ENCODE measurements around the gene GJA4. TPM values are rescaled to one million over a fixed set of nuclear protein-coding genes. Genes with fewer than 3 reads are reported as not detected.

Gene GJA4
- total and polyA plus RNA-seq, 8 donors, result 1.7 to 4.8 (median 2.5) TPM; not detected in 2

DNA sequence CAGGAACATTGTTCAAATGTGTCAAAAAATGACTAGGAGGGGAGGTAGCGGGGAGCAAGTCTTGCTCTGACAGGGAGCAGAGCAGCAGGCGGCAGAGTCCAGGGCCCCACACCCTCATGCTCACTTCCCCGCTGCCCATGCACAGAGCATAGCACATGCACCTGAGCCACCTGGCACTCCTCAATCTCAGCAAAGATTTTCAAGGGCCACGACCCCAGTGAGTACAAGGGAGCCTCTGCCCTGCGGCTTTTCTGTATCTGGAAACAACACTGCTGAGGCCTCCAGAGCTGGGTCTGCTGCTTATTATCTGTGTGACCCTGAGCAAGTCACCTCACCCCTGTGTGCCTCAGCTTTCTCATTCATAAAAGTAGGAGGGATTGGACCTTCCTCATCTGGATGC lies 12.8 kb upstream of the GJA4 start:
- Histone ChIP-seq H3K4me1 (peaks cover 14 to 32% (median 23%) of the 10 kb centered on the region in 4 donors), H3K27me3 (peaks cover 6 to 75% (median 24%) of the 10 kb centered on the region in 3 donors), H3K27ac (no peak overlapping the region), H3K4me3 (no peak overlapping the region), H3K36me3 (peaks cover 0 to 3% (median 0%) of the 10 kb centered on the region in 4 donors), H3K9me3 (no peaks in the 10 kb centered on the region)
- no peak for DNase-seq
- no peak for TF ChIP-seq POLR2A (IDR thresholded peaks at IDR 0.05)
- TF ChIP-seq EP300 (IDR thresholded peaks at IDR 0.05), result no peak
- no peak for TF ChIP-seq POLR2AphosphoS5 (IDR thresholded peaks at IDR 0.05)
- TF ChIP-seq, protein P1, sequence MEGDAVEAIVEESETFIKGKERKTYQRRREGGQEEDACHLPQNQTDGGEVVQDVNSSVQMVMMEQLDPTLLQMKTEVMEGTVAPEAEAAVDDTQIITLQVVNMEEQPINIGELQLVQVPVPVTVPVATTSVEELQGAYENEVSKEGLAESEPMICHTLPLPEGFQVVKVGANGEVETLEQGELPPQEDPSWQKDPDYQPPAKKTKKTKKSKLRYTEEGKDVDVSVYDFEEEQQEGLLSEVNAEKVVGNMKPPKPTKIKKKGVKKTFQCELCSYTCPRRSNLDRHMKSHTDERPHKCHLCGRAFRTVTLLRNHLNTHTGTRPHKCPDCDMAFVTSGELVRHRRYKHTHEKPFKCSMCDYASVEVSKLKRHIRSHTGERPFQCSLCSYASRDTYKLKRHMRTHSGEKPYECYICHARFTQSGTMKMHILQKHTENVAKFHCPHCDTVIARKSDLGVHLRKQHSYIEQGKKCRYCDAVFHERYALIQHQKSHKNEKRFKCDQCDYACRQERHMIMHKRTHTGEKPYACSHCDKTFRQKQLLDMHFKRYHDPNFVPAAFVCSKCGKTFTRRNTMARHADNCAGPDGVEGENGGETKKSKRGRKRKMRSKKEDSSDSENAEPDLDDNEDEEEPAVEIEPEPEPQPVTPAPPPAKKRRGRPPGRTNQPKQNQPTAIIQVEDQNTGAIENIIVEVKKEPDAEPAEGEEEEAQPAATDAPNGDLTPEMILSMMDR (IDR thresholded peaks at IDR 0.05), result no peak
- WGBS, 5 donors, result 76 to 91% (median 90%) methylated on average over 5 of the region's 5 CpGs
- intact Hi-C loops (cut with DNase I; ENCODE audit: low total_unique reads), result no loop called here

DNA sequence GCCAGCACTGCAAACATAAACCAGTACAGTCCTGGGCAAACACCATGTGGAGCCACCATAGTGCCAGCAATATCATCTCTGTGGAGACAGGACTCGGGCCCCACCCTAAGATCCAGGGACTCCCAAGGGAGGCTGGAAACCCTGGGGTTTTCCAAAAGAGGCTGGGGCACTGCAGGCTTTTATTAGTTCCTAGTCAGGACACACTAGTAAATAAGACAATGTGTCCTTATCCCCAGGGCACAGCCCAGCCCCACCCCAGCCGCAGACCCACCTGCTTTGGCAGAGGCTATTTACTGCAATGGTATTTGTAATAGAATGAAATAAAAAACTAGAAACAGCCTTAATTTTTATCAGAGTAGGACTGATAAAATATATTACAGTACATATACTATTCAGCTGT lies 12.3 kb upstream of the GJA4 start:
- no peaks in the 10 kb centered on the region for H3K9me3 ChIP-seq
- peaks cover 6 to 69% (median 24%) of the 10 kb centered on the region in 3 donors for H3K27me3 ChIP-seq
- TF ChIP-seq POLR2A (IDR thresholded peaks at IDR 0.05), result no peak
- TF ChIP-seq, protein P1 (IDR thresholded peaks at IDR 0.05), result no peak
- no peak for TF ChIP-seq POLR2AphosphoS5 (IDR thresholded peaks at IDR 0.05)
- TF ChIP-seq EP300 (IDR thresholded peaks at IDR 0.05), result no peak
- DNase-seq, result no peak
- H3K4me3 ChIP-seq, result no peak overlapping the region
- WGBS, 5 donors, result 65 to 84% (median 71%) methylated on average over 2 of the region's 2 CpGs
- H3K4me1 ChIP-seq, result peaks cover 14 to 32% (median 23%) of the 10 kb centered on the region in 4 donors
- peaks cover 0 to 7% (median 0%) of the 10 kb centered on the region in 4 donors for H3K36me3 ChIP-seq
- H3K27ac ChIP-seq, result peak overlapping the region in 1 of 5 donors; percentile 78
- intact Hi-C loops (cut with DNase I; ENCODE audit: low total_unique reads), result no loop called here

GRCh38 chr1:34781071-34781843 lies 11.5 kb upstream of the GJA4 start, which contains the start of gene GJB3:
TSS of gene GJB3 (plus strand) at chr1:34781214. CDS start at chr1:34784763, 3,549 bp downstream.
- intact Hi-C loops (cut with DNase I; ENCODE audit: low total_unique reads), result no loop called here
- H3K9me3 ChIP-seq, result no peaks in the 10 kb centered on the region
- H3K4me3 ChIP-seq, result peak within 1 kb of the TSS; percentile 36 to 52 (median 40)
- H3K4me1 ChIP-seq, result peaks cover 14 to 33% (median 25%) of the 10 kb centered on the region in 4 donors
- 1 to 14% (median 2%) methylated on average over 5 to 62 of the region's 62 CpGs for WGBS, 5 donors
- peaks cover 6 to 75% (median 24%) of the 10 kb centered on the region in 3 donors for H3K27me3 ChIP-seq
- peak in 1 of 2 donors; percentile 63 for DNase-seq
- TF ChIP-seq, protein P1 (IDR thresholded peaks at IDR 0.05), result no peak
- no peak for TF ChIP-seq EP300 (IDR thresholded peaks at IDR 0.05)
- no peak for TF ChIP-seq POLR2AphosphoS5 (IDR thresholded peaks at IDR 0.05)
- TF ChIP-seq POLR2A (IDR thresholded peaks at IDR 0.05), result no peak
- peaks cover 0 to 7% (median 0%) of the 10 kb centered on the region in 4 donors for H3K36me3 ChIP-seq
- peak within 1 kb of the TSS in 4 of 5 donors; percentile 40 to 78 (median 60) for H3K27ac ChIP-seq

DNA sequence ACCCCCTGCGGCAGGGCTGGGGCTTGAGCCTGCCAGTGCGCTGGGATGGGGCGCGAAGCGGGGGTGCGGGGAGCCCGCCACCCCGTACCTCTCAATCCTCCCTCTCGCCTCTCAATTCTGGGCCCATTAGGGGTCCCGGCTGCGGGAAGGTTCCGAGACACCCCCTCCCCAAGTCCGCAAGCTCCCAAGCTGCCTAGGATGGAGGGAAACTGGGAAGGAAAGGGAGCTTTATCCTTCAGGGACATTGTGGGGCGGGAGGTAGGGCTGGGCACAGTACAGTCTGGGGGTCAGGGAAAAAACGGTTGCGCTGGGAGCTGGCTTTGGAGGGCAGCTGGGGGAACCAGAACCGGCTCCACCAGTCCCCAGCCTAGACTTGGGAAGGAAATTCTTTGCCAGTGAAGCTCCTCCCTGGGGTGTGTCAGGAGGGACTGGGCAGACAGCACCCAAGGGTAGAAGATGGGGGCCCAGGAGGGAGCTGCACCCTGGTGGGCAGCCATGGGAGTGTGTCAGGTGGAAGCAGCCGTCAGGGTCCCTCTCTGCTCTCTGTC lies 10.9 kb upstream of the GJA4 start:
- Histone ChIP-seq H3K36me3 (peaks cover 0 to 7% (median 0%) of the 10 kb centered on the region in 4 donors), H3K9me3 (no peaks in the 10 kb centered on the region), H3K27me3 (peaks cover 6 to 75% (median 24%) of the 10 kb centered on the region in 3 donors), H3K4me3 (peak overlapping the region; percentile 36 to 52 (median 40)), H3K4me1 (peaks cover 14 to 39% (median 31%) of the 10 kb centered on the region in 4 donors), H3K27ac (peak overlapping the region in 4 of 5 donors; percentile 40 to 78 (median 60))
- WGBS, 5 donors, result 3 to 8% (median 4%) methylated on average over 12 to 18 of the region's 18 CpGs
- DNase-seq, result peak; percentile 58 to 84
- intact Hi-C loops (cut with DNase I; ENCODE audit: low total_unique reads), result no loop called here
- no peak for TF ChIP-seq POLR2A (IDR thresholded peaks at IDR 0.05)
- TF ChIP-seq EP300 (IDR thresholded peaks at IDR 0.05), result no peak
- TF ChIP-seq POLR2AphosphoS5 (IDR thresholded peaks at IDR 0.05), result no peak
- TF ChIP-seq, protein P1 (IDR thresholded peaks at IDR 0.05), result no peak
